Endometrial microvascular endothelial cells (primary cell): ENCODE data around the gene RARS2. TPM values are rescaled to one million over a fixed set of nuclear protein-coding genes. Genes with fewer than 3 reads are reported as not detected.

Experiments used
- in situ Hi-C: cut with HindIII; loops from 2 replicates; pipeline ENCODE4 v1.10.0; 2017; ENCODE audit warnings: low sequenced_read_pairs, low pct_unique_long_range_greater_than_20kb; ENCODE audit errors: inconsistent ontology term
- total RNA-seq: library from RNA; depleted of rRNA; stranded (reverse); fragments of >200 nt; gene quantifications from one replicate; pipeline ENCODE4 v1.2.3, GENCODE V29; 2015; ENCODE audit errors: inconsistent ontology term

RARS2 gene
- total RNA-seq, 1 donor from 2014 or later = 26.7 TPM

GRCh38 chr6:87586371-87587077, 3.3 kb downstream of the RARS2 start:
- in situ Hi-C loops = no loop called here

- in situ Hi-C loops = no loop called here
Observed at GRCh38 chr6:87583822-87584221, 6.0 kb downstream of the RARS2 start.

DNA sequence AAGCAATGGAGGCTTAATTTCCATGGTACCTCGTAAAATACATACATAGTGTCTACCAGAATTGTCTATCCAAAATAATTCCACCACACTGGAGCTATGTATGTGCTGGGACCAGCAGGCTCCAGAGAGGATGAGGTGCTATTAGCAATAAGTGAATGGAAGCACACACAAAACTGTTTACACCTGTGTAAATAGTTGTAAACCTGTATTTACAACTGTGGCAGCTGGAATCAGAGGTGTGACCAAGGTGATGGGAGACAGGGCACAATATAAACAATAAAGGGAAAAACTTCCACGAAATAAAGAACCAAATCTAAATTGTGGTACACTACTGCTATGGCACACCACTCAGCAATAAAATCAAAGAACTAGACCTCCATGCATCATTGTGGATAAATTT, 14.4 kb downstream of the RARS2 start:
- in situ Hi-C loops = no loop called here

- in situ Hi-C loops = no loop called here
Observed at GRCh38 chr6:87574237-87574804, 15.5 kb downstream of the RARS2 start.

- in situ Hi-C loops = no loop called here
Observed at GRCh38 chr6:87573307-87574024, 16.3 kb downstream of the RARS2 start.

GRCh38 chr6:87572883-87573282, 16.9 kb downstream of the RARS2 start:
- in situ Hi-C loops = no loop called here

GRCh38 chr6:87572021-87572420, 17.8 kb downstream of the RARS2 start:
- in situ Hi-C loops = no loop called here

- in situ Hi-C loops = no loop called here
Observed at GRCh38 chr6:87561017-87561416, 28.8 kb downstream of the RARS2 start.

GRCh38 chr6:87558446-87558845, 31.3 kb downstream of the RARS2 start:
- in situ Hi-C loops = no loop called here

DNA sequence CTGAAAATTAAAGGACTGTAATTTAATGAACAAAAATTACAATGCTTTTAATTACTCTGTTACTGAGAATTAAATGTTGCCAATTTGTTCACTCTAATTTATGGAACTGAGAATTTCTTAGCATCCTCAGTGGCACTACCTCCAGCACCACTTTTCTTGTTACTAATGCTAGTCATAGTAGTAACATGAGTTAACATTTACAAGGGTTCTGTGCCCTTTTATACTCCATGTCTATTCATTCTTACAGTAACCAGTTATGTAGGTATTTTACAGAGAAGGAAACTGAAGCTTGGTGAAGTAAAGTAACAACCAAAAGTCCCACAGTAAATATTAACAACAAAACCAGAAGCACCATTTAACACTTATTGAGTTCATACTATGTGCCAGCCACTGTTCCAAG, 34.3 kb downstream of the RARS2 start:
- in situ Hi-C loops = no loop called here

GRCh38 chr6:87553159-87553765, 36.5 kb downstream of the RARS2 start:
- in situ Hi-C loops = no loop called here

- in situ Hi-C loops = no loop called here
Observed at GRCh38 chr6:87551799-87552198, 38.0 kb downstream of the RARS2 start.

DNA sequence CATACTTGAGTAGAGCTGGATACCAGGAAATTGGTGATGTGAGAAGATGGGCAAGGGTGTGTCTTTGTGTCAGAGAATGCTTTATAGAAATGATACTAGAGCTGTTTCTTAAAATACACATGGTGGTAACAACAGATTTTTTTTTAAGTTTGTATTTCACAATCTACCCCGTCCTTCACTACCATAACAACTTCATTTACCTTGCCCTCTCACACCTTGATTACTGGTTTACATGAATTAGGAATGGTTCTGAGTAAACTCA, 45.4 kb downstream of the RARS2 start:
- in situ Hi-C loops = no loop called here

GRCh38 chr6:87543696-87544473, 45.9 kb downstream of the RARS2 start:
- in situ Hi-C loops = no loop called here

- in situ Hi-C loops = no loop called here
Observed at GRCh38 chr6:87541744-87542143, 48.0 kb downstream of the RARS2 start.

DNA sequence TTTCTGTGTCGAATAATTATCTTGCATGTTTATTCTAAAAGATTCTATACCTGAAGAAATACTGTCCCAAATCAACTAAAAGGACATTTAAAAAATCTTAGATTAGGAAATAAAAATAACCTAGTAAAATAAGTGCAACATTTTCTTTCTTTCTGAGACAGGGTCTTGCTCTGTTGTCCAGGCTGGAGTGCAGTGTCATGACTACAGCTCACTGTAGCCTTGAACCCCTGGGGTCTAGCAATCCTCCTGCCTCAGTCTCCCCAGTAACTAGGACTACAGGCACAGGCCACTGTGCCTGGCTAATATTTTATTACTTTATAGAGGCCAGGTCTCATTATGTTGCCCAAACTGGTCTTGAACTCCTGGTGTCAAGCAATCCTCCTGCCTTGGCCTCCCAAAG, 48.7 kb downstream of the RARS2 start:
- in situ Hi-C loops = no loop called here

- in situ Hi-C loops = no loop called here
Observed at GRCh38 chr6:87540539-87540938, 49.2 kb downstream of the RARS2 start.

GRCh38 chr6:87539554-87539953, 50.2 kb downstream of the RARS2 start:
- in situ Hi-C loops = no loop called here

DNA sequence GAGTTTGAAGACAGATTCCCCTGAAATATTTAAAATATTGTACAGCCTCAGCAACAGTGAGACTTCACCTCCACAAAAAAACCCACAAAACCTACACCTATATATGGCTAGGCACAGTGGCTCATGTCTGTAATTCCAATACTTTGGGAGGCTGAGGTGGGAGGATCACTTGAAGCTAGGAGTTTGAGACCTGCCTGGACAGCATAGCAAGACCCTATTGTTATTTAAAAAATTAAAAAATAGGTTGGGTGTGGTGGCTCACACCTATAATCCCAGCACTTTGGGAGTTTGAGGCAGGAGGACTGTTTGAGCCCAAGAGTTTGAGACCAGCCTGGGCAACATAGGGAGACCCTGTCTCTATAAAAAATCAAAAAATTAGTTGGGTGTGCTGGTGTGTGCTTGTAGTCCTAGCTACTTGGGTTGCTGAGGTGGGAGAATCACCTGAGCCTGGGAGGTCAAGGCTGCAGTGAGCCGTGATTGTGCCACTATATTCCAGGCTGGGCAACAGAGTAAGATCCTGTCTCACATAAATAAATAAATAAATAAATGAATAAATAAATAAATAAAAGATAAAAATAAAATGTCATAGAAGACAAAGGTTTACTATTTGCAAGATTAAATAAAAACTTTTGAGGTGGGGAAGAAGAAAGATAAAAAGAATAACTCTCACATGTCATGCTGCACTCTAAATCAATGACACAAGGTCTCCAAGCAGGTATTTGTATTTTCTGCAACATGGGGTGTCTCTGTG, 51.1 kb downstream of the RARS2 start:
- in situ Hi-C loops = no loop called here
